Measurements from ENCODE around the gene CCT6A.
"Not testable (repeated sequence)": the region's sequence is repeated elsewhere in the genome, so short reads cannot be mapped to it uniquely, and the experiment has no call there.

The CCT6A gene

DNA sequence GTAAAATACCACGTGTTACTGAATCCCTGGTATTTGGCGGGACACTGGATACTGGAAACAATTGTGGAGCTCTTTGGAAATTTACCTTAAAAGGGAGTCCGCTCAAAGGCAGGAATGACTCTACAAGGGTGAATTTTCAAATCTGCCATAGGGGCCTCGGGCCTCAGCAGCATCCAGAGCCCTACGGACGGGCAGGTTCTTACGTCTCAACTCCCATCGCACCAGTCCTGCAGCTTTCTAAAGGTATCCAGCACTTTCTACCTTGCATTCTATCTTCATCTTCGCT is 569 bp upstream of the CCT6A start:
- DNase-seq (ENCODE audit: low read depth), result no peak

DNA sequence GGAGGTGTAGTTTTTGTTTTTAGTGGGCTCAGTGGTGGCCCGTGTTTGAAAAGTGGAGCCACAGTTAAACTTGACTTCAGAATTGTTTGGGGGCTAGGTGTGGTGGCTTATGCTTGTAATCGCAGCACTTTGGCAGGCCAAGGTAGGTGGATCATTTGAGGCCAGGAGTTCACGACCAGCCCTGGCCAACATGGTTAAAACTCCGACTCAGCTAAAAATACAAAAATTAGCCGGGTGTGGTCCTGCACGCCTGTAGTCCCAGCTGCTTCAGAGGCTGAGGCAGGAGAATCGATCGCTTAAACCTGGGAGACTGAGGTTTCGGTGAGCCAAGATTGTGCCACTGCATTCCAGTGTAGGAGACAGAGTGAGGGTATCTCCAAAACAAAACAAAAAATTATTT is 1.8 kb downstream of the CCT6A start:
- DNase-seq (ENCODE audit: low read depth), result no peak

DNA sequence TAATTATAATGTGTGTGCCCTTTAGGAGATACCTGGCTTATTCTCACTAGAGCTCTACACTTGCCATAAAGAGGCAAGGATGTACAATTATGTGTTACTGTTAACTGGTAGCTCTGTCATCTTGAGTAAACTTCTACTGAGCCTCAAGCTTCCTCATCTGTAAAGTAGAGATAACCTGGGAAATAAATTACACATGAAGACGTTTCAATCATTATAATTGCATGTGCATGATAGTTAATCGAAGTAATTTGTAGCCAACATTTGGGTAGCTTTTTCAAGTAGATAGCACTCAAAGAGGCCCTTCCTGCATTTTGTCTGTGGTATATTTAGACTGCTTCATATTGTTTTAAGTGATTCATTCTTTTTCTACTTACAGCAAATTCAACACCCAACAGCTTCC is 2.4 kb downstream of the CCT6A start:
- no peak for DNase-seq (ENCODE audit: low read depth)

DNA sequence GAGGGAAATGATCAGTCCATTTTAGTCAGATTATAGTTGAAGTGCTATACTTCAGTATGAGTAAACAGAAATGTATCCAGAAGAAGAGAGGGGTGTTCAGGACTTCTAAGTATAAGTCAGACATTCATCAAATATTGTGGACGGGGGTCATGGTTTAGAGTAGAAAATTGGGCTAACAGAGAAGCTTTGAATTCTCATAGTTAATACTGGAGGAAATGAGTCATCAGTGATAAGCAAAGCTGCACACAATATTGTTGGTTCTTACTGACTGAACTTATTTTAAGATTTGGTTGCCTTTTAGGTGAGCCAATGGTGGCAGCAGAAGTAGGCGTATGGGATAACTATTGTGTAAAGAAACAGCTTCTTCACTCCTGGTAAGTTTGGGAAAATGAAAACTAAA is 10.8 kb downstream of the CCT6A start:
- DNase-seq (ENCODE audit: low read depth), result no peak

DNA sequence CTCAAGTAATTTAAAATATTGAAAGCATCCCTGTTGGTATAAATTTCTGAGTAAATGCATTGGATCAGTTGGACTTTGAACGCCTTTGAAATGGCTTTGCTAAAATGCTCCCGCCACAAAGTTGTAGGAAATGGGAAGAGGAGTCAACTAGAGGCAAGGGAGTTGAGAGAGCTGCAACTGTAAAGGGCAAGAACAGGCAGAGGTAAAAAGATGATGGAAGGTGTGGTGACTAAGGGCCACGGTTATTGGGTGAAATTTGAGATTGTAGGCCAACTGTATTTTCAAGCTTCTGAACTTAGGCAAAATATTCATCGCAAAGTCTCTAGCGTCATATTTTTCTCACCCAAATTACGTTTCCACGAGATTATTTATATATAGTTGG is 11.9 kb downstream of the CCT6A start:
- DNase-seq (ENCODE audit: low read depth), result no peak

DNA sequence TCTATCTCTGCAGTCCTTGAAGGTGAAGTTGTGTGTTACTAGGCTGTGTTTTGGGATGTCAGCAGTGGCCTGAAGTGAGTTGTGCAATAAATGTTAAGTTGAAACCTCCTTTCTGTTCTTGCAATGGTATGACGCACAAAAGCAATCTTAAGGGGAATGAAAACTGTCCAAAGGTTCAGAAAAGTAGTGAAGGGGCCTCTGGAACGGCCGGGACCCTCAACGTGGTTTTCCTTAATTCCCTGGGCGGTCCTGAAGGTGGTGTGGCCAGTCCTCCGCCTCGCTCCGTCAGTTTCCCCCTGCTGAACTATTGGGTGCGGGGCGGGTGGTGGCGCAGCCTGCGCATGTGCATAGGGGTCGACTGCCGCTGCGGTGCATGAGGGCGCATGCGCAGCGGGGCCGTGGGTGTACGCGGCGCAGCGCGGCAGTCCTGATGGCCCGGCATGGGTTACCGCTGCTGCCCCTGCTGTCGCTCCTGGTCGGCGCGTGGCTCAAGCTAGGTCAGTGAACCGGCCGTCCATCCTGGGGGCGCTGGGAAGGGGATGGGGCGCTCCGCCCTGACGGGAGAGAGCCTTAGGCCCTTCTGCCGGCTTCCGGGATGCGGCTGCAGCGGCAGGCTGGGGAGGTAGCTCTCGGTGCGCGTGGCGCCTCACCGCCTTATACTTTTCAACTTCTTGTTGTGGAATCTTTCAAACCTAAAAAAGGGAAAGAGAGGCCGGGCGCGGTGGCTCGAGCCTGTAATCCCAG is 12.5 kb downstream of the CCT6A start, which contains the start of gene SUMF2:
Gene SUMF2, plus strand, starts transcription at position 405 of the 744 bp plus-strand sequence. Its CDS starts 26 bp downstream, at position 431.
- DNase-seq (ENCODE audit: low read depth), result peak; percentile 86

DNA sequence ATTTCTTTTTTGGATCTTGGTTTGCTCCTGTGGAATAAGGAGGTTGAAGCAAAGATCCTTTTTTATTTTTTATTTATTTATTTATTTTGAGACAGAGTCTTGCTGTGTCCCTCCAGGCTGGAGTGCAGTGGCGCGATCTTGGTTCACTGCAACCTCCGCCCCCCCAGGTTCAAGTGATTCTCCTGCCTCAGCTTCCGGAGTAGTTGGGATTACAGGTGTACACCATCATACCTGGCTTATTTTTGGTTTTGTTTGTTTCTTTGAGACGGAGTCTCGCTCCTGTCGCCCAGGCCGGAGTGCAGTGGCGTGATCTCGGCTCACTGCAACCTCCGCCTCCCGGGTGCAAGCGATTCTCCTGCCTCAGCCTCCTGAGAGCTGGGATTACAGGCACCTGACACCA is 14.8 kb downstream of the CCT6A start:
- DNase-seq (ENCODE audit: low read depth), result not testable (repeated sequence)

DNA sequence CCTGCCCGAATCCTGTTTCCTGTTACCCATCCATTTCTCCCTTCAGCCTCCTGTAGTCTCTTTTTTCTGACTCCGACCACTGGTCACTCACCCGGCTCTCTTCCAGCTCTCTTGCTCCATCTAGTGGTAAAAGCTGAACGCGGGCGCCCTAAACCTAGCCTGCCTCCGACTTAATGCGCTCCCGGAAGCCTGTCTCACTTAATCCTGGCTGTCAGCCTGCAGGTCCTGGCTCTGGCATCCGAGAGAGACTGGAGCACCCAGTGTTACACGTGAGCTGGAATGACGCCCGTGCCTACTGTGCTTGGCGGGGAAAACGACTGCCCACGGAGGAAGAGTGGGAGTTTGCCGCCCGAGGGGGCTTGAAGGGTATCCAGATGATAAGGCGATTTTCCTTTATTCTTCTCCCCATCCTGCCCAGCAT is 22.8 kb downstream of the CCT6A start:
- peak; percentile 40 for DNase-seq (ENCODE audit: low read depth)

DNA sequence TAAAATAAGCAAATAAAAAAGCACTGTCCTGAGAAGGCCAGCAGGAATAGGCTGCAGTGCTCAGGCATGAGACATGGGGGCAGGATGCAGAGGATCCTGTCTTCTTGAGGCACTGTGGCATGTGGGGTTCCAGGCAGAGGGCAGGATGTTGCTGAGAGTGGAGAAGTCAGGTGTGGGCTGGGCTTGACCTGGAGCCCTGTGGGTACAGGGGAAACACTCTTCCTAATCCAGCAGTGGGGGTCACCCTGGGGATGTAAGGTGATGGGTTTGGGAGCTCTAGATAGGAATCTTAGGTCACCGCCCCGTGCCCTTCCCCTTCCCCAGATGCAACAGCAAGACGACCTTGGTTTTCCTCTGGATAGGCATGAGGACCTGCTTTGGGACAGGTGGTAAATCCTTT is 26.1 kb downstream of the CCT6A start:
- DNase-seq (ENCODE audit: low read depth), result no peak

DNA sequence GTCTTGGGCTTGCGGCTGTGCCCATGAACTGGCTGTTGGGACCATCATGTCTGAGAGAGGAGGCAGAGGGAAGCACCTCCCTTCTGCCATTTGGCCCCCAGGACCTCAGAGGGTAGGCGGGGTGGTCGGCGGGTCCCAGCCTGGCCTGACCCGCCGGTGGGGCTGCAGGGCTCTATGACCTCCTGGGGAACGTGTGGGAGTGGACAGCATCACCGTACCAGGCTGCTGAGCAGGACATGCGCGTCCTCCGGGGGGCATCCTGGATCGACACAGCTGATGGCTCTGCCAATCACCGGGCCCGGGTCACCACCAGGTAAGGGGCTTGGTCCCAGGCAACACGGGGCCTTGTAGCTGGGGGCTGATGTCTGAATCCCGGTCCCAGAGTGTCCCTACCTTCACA is 26.6 kb downstream of the CCT6A start:
- no peak for DNase-seq (ENCODE audit: low read depth)

DNA sequence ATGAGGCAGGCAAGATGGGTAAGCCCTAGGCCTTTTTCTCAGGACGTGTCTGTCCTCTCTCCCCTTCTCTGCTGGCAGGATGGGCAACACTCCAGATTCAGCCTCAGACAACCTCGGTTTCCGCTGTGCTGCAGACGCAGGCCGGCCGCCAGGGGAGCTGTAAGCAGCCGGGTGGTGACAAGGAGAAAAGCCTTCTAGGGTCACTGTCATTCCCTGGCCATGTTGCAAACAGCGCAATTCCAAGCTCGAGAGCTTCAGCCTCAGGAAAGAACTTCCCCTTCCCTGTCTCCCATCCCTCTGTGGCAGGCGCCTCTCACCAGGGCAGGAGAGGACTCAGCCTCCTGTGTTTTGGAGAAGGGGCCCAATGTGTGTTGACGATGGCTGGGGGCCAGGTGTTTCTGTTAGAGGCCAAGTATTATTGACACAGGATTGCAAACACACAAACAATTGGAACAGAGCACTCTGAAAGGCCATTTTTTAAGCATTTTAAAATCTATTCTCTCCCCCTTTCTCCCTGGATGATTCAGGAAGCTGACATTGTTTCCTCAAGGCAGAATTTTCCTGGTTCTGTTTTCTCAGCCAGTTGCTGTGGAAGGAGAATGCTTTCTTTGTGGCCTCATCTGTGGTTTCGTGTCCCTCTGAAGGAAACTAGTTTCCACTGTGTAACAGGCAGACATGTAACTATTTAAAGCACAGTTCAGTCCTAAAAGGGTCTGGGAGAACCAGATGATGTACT is 28.1 kb downstream of the CCT6A start:
- DNase-seq (ENCODE audit: low read depth), result no peak

DNA sequence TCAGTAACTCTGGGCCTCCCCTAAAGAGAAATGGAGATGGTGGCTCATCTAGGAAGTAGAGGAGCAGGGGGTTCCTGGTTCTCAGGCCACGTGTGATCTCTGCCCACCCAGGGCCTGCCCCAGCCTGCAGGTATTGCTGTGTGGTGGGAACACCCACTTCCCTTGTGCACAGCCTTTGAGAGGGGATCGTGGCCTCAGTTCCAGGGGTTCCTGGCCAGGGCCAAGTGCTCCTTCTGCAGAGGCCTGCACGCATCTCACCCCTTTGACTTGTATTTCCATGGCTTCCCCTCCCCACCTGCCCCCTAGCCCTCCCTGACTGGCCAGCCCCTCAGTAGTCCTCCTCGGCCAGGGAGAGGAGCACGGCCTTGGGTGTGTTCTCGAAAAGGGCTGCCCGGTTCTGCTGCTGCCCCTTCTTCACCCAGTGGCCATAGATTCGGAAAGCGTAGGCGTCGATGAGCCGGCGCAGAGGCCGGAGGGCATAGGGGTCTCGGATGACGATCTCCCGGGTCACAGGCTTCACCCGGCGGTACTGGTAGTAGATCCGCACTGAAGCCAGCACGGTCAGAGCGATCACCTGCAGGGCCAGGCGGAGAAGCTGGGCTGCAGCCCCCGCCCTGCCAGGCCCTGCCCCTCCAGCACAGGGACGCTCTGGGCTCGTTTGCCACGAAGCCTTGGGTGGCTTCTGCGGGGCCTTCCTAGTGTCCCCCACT is 29.3 kb downstream of the CCT6A start:
- not testable (repeated sequence) for DNase-seq (ENCODE audit: low read depth)

DNA sequence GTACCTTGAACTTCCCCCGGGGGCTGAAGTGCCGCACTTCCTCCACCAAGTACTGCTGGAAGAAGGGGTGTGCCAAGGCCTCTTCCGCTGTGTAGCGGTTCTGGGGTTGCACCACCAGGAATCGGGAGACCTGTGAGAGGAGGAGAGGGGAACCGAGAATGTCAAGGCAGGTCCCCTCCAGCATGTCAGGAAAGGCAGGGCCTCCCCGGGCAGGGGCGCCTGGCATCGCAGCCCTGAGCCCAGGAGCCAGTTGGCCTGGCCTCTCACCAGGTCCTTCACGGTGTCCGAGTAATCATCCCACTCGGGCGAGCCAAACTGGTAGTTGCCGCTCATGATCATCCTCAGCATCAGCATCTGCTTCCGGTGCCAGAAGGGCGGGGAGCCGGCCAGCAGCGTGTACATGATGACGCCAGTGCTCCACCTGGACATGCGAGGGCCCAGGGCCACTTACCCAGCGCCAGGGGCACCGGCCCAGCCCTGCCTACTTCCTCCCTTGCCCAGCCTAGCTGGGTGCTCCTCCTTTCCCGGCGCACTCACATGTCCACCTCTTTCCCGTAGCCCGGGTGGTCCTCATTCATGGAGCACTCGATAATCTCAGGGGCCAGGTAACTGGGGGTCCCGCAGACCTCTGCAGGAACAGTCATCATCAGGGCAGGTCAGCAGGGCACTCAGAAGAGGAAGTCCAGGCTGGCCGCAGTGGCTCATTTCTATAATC is 30.2 kb downstream of the CCT6A start:
- no peak for DNase-seq (ENCODE audit: low read depth)

DNA sequence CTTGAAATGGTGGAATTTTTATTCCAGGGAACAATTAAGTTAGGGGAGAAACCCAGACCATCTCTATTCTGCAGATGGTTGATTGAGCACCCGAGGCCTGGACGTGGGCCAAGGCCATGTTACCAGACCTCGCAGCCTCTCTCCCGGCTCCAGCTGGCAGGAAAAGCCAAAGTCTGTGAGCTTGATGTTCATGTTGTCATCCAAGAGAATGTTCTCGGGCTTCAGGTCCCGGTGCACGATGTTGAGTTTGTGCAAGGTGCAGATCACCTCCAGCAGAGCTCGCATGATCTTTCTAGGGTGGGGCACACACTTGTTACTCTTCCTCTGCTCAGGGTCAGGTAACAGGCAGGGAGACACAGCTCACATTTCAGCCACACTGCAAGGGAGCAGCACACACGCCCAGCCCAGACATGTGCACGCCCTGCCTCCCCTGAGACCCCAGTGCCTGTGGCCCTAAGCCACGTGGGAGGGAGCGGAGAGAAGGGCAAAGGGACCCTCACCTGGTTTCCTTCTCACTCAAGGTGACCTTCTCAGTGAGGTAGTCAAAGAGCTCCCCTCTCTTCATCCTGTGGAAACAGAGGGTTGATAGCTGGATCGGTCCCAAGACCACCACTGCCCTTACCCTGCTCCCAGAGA is 31.7 kb downstream of the CCT6A start:
- DNase-seq (ENCODE audit: low read depth), result no peak

DNA sequence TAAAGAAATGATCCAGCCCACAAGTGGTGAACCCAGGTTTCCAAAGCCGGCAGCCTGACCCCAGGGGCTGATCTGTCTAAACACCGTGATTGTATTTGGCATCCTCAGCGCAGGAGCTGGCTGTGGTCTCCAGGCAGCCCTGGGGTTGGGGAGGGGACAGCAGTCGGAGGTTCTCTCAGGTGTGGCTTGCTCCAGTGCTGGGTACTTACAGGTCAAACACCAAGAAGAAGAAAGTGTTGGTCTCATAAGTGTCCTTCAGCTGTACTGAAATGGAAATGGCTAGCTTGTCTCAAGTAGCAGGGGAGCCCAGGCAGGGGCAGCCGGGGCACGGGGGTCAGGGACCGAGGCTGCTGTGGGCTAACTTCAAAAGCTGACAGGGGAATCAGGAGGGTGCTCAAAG is 35.2 kb downstream of the CCT6A start:
- no peak for DNase-seq (ENCODE audit: low read depth)

DNA sequence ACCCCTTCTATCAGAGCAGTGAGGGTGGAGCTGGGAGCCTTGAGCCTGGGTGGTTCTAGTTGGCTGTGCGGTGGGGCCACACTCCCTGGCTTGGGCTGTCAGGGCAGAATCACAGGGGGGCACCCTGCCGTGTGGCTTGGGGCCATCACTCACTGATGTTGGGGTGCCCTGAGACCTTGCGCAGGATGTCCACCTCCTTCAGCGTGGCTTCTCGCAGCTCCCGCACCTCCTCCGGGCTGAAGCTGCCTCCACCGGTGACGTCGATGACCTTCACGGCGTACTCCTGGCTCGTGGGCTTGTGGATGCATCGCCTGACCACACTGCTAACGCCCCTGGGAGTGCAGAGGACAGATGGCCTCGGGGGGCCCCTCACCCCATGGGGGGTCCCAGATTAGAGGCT is 35.9 kb downstream of the CCT6A start:
- DNase-seq (ENCODE audit: low read depth), result no peak

DNA sequence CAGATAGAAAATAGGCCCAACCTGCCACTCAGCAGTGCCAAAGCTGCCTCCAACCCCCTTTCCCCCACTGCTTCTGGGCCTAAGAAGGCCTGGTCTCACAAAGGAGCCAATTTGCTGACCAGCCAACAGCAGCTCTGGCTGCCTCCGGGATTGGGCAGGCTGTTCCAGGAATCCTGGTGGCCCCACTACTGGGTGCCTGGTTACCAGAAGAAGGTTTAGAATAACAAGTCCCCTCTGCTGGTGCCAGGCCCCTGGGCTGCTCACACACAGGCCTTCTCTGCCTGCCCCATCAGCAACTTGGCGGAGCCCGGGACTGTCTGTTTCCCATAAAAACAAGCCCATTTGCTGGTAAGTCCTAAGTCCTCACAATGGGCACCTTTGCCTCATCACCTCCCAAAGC is 40.0 kb downstream of the CCT6A start:
- no peak for DNase-seq (ENCODE audit: low read depth)

DNA sequence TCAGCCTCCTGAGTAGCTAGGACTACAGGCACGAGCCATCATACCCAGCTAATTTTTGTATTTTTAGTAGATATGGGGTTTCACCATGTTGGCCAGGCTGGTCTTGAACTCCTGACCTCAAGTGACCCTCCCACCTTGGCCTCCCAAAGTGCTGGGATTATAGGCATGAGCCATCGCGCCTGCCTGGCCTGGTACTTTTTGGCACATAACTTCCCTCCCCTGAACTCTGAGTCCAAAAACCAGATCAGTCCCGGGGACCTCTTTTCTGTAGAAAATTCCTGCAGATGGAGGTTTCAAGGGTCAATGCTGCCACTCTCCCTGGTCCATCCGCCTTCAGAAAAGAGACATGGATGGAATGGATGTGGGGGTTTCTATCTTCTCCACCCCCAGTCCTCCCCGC is 40.8 kb downstream of the CCT6A start:
- not testable (repeated sequence) for DNase-seq (ENCODE audit: low read depth)

DNA sequence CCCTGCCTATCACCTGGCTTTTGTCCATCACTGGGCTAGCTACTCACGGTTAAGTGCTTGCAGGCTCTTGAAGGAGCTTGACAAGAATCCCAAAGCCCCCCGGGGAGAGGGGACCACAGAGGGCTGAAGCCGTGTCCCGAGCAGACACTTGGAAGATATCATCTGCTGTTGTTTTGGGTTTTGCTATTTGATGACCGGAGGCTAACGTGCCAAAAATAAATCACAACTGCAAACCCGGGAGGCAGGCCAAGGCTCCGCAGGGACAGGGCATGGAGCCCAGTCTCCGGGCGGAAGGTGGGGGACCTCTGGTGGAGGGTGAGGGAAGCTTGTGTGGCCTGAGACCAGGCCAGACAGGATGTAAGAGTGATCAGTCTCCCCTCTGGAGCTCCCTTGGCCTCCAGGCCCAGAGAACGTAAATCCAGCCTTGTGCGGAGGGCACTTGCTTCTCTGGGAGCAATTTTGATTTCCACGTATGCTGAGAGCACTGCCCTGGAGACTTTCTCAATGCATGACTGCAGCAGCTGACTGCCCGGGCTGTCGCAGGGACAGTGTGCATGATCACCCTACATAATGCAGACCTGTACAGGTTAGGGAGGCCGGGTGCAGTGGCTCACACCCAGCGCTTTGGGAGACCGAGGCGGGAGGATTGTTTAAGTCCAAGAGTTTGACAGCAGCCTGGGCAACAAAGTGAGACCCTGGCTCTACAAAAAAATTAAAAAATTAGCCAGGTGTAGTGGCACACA is 41.4 kb downstream of the CCT6A start, which contains the start of gene PHKG1:
Gene PHKG1, minus strand, starts transcription at position 164 of the 743 bp plus-strand sequence. CDS start 4,011 bp downstream, outside the sequence.
- no peak for DNase-seq (ENCODE audit: low read depth)

DNA sequence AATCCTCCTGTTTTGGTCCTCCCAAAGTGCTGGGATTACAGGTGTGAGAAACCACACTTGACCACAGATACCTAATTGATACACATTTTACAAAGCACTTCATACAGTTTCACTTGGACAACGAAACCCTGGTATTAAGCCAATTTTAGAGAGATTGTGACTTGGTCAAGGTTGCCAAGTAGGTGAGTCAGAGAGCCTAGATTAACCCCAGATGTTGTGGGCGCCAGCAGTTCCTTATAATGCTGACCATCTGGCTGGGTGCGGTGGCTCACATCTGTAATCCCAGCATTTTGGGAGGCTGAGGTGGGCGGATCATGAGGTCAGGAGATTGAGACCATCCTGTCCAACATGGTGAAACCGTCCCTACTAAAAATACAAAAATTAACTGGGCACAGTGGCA is 46.1 kb downstream of the CCT6A start:
- no peak for DNase-seq (ENCODE audit: low read depth)
